NCI-H82 (cell line): ENCODE measurements around the gene HOXD11.

Source experiments
- DNase-seq: peaks from one replicate; lab custom pipeline; 2025; lab: John Stamatoyannopoulos, UW

The HOXD11 gene

DNA sequence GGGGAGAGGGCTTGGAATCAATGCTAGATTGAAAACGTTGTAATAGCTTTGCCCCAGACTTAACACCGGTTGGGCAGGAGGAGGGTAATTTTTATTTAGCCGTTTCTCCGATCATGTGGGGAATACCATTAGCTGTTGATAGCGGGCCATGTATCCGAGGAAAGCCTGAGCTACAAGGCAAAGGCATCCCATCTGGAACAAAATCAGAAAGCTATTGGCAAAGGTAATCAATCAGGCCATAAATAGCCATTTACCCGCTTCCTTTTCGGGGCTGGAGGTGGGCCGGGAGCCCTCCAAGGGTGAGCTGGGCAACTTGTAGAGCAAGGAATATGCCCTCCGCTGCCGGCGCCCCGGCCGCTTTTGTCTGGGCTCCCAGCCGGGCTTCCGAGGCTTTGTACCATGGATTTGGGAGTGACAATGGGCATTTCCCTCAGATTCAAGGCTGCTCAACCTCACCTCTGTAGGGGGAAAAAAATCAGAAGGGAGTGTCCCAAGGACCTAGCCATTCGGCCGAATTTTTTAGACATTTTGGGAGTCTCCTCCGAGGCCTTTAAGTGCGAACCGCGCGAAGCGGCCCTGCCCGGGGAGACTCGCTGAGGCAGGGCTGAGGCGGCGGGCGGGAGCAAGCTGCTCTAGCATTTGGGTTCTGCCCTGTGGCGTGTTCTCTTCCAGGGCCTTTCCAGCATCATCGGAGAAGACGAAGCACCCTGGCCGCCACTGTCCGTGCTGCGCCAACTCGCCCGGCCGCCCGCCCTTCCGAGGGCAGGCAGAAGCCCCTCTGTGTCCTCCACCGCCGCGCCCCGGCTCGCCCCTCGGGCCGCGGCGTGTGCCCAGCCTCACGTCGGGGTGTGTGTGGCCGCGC lies 14.3 kb downstream of the HOXD11 start:
- no peak for DNase-seq

DNA sequence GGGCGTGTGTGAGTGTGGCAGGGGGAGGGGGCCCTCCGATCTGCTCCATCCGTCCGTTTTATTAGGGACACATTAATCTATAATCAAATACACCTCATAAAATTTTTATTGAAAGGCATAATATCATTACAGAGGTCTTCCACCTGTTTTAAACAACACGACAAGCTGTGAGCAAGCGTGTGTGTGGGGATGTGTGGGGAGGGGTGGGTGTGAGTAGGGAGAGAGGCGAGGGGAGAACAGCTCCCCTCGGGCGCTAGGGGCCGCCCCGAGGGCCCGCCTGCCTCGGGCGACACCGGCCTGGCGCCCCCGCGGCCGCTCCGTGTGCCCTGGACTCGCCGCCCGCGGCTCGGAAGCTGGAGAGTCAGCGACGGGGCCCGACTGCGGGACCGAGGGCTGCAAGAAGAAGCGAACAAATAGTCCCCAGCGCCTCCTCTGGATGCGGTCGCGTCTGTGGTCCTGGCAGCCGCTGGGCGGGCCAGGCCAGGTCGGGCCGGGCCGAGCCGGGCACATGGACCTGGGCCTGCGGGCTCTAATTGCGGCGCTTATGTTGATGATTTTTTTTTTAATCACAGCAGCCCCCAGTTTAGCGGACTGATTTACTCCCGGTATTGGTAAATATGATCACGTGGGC lies 15.1 kb downstream of the HOXD11 start:
- peak; percentile 86 for DNase-seq

- peak; percentile 62 for DNase-seq
Observed at GRCh38 chr2:176122683-176123410, 15.8 kb downstream of the HOXD11 start, which contains the start of gene HOXD9. Gene HOXD9 (plus strand): TSS chr2:176122719. CDS start chr2:176122769, 50 bp downstream.

GRCh38 chr2:176123411-176124109 lies 16.5 kb downstream of the HOXD11 start:
- DNase-seq = no peak

- DNase-seq = no peak
Observed at GRCh38 chr2:176124110-176124946, 17.2 kb downstream of the HOXD11 start.

DNA sequence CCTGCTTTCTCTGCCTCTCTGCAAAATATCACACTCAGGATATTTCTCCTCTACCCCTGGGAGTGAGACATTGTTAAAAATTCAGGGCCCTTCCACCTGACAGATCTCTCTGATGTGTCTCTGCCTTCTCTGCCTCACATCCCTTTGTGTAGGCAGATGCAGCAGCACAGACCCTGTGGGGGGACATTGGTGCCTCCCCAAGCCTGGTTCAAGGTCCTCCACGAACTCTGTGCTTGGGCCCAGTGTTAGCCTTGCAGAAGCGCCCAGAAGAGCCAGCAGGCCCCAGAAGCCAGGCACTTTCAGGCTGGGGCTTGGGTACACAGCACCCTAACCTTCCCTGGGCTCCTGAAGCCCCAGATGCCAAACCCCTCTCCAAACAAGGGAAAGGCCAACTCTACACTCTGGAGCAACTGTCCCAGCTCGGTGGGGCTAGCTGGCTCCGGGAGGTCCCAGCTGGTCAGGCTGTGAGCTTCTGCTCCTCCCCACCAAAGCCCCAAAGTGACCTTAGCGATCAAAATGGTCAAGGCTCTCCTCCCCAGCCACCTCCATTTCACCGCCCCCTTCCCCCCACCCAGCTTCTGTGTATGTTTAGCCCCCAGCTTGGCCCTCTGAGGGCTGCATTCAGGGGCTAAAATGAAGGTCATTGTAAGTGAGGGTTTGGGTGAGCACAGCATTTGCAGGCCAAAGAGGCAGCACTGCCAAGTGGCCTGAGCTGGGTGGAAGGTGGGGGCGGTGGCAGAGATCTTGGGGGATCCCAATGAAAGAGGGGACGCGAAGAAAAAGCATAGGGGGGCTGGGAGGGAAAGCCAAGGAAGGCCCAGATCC lies 18.1 kb downstream of the HOXD11 start:
- no peak for DNase-seq

DNA sequence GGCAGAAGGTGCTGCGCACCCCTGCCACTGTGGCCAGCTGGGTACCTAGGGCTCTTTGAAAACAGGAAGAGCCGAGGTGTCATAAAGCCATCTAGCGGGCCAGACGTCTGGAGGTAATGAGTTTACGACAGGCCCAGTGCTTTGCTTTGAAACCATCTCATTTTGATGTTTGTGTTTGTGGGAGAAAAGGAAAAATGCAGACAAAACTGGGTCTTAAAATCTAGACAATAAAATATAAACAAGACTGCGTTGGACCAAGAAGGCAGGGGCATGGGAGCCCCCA lies 18.6 kb downstream of the HOXD11 start:
- DNase-seq = no peak

- peak; percentile 81 for DNase-seq
Observed at GRCh38 chr2:176126929-176127773, 20.1 kb downstream of the HOXD11 start.

- DNase-seq = no peak
Observed at GRCh38 chr2:176127774-176128072, 20.6 kb downstream of the HOXD11 start.

- peak; percentile 39 for DNase-seq
Observed at GRCh38 chr2:176128172-176128981, 21.3 kb downstream of the HOXD11 start.

GRCh38 chr2:176128982-176129796 lies 22.1 kb downstream of the HOXD11 start, which contains the start of gene HOXD8:
Gene HOXD8 (plus strand): TSS chr2:176129705. CDS start chr2:176130367, 662 bp downstream.
- peak; percentile 86 for DNase-seq

DNA sequence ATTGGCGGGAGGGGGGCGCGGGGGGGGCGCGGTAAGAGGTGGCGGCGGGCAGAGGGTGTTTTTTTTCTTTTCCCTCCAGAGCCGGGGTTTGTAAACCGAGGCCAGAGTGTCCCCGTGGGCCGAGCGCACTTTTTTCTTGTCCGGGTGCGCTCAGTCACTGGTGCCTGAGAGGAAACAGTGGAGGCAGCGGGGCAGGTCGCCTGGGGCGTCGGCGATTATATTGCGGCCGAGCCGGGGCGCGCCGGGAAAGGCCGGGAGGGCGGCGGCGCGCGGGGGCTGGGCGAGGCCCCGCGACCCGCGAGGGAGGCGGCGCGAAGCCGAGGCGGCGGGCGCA lies 22.7 kb downstream of the HOXD11 start:
- peak; percentile 71 for DNase-seq

DNA sequence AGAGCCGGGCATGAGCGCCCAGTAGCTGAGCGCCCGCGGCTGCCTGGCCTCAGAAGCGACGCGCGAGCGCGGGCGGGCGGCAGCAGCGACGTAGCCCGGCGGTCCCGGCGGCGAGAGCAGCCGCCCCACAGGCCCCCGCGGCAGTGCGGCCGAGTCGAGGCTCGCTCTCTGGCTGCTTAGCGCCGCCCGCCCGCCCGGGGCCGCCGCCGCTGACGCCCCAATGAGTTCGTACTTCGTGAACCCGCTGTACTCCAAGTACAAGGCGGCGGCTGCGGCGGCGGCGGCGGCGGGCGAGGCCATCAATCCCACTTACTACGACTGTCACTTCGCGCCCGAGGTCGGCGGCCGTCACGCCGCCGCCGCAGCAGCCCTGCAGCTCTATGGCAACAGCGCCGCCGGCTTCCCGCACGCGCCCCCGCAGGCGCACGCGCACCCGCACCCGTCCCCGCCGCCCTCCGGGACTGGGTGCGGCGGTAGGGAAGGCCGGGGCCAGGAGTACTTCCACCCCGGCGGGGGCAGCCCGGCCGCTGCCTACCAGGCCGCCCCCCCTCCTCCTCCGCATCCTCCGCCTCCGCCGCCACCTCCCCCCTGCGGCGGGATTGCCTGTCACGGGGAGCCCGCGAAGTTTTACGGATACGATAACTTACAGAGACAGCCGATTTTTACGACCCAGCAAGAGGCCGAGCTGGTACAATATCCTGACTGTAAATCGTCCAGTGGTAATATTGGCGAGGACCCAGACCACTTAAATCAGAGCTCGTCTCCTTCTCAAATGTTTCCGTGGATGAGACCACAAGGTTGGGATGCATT lies 23.3 kb downstream of the HOXD11 start:
- DNase-seq = peak; percentile 82

DNA sequence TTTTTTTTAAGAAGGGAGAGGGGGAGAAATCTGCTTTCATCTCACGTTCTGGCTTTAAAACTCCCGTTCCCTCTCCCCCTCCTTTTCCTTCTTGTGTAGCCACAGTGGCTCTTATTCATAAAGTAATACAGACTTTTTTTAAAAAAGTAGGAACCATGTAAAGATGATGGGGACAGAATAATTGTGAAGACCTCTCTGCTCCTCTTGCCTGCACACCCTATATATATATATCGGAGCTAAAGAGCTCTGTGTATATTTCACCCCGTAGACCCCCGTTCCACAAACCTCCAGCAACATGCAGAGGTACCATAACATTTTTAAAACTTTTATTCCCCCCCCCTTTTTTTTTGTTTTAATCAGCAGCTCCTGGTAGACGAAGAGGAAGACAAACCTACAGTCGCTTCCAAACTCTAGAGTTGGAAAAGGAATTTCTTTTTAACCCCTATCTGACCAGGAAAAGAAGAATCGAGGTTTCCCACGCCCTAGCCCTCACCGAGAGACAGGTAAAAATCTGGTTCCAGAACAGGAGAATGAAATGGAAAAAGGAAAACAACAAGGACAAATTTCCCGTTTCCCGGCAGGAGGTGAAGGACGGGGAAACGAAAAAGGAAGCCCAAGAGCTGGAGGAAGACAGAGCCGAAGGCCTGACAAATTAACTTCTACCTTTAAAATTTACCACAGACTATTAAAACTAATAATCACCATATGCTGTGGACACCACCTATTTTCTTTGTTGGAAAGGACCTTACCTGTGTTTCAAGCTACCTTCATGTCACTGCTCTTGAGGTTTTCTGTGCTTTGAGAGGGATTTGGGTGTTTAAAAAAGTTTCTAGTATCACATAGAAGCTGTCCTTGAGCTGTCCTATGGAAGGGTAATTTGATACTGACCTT lies 24.1 kb downstream of the HOXD11 start:
- DNase-seq = no peak

- DNase-seq = no peak
Observed at GRCh38 chr2:176131848-176132158, 24.7 kb downstream of the HOXD11 start.
